ENCODE measurements around the gene ZNF358.

ZNF358 gene

DNA sequence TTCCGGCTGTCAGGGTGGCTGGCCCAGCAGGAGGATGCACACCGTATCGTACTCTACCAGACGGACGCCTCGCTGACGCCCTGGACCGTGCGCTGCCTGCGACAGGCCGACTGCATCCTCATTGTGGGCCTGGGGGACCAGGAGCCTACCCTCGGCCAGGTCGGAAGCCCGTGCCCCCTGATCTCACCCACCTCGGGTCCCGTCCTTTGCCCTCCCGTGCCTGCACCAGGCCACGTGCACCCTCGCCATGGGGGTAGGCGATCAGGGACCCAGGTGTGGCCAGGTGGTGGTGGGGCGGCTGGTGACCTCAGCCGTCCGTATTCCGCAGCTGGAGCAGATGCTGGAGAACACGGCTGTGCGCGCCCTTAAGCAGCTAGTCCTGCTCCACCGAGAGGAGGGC is 38.7 kb downstream of the ZNF358 start:
- no peak for DNase-seq (ENCODE audit: low read depth, low spot score)
- no peak overlapping the region for H3K27ac ChIP-seq

GRCh38 chr19:7554990-7555864 is 39.3 kb downstream of the ZNF358 start:
- H3K27ac ChIP-seq = no peak overlapping the region
- DNase-seq (ENCODE audit: low read depth, low spot score) = no peak

DNA sequence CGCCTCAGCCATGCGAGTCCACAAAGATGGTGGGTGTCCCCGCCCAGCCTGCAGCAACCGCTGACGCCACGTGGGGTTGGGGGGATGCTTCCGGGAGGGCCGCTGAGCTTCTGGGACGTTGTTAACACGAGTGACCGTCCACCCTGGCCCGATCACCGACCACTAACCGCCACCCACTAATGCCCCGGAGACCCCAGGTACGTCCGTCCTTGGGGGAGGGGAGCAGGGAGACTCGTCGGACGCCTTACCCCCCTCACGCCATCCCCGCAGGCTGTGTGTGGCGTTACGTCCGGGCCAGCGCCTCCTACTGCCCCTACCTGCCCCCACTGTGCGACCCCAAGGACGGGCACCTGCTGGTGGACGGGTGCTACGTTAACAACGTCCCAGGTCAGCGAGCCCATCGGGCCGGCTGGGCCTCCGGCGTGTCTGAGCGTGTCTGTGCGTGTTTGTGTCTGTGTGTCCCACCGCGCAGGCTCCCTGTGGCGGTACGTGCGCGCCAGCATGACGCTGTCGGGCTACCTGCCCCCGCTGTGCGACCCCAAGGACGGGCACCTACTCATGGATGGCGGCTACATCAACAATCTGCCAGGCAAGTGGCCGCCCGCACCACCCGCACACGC is 40.9 kb downstream of the ZNF358 start:
- no peak for DNase-seq (ENCODE audit: low read depth, low spot score)
- H3K27ac ChIP-seq = no peak overlapping the region

- no peak for DNase-seq (ENCODE audit: low read depth, low spot score)
- no peak overlapping the region for H3K27ac ChIP-seq
Measured at GRCh38 chr19:7558667-7559066, 42.8 kb downstream of the ZNF358 start.

DNA sequence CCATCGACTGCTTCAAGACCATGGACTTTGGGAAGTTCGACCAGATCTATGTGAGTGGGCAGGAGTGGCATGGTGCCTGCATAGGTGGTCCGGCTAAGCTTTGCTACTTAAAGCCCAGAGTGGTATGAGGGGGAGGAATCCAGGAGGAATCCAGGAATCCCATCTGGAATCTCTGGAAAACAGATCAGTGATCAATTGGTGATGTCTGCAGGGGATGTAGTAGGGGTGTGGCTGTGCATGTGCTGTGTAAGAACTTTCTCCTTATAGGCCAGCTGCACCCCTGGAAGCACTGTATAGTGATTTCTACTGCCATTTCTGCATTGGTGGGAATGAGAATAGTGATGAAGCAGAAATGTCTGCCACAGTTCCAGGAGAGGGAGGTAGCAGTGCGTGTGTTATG is 43.2 kb downstream of the ZNF358 start:
- no peak overlapping the region for H3K27ac ChIP-seq
- no peak for DNase-seq (ENCODE audit: low read depth, low spot score)

DNA sequence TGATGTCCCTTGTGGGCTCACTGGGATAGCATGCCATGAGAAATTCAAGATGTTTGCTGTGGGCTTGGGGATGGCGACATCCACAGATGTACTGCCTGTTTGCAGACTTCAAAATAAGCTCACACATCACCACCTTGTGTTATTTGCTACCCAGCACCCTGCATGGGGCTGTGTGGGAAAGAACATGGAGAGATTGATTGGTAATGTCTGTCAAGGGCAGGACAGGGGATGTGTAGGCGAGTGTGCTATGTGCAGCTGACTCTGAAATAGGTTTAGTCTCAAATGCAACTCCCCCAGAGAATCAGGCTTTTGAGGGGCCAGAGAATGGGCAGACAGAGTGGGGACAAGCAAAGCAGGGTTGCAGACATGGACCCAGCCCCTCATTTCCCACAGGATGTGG is 44.4 kb downstream of the ZNF358 start:
- no peak for DNase-seq (ENCODE audit: low read depth, low spot score)
- no peak overlapping the region for H3K27ac ChIP-seq

GRCh38 chr19:7561325-7561724 is 45.4 kb downstream of the ZNF358 start:
- DNase-seq (ENCODE audit: low read depth, low spot score) = no peak
- H3K27ac ChIP-seq = no peak overlapping the region

DNA sequence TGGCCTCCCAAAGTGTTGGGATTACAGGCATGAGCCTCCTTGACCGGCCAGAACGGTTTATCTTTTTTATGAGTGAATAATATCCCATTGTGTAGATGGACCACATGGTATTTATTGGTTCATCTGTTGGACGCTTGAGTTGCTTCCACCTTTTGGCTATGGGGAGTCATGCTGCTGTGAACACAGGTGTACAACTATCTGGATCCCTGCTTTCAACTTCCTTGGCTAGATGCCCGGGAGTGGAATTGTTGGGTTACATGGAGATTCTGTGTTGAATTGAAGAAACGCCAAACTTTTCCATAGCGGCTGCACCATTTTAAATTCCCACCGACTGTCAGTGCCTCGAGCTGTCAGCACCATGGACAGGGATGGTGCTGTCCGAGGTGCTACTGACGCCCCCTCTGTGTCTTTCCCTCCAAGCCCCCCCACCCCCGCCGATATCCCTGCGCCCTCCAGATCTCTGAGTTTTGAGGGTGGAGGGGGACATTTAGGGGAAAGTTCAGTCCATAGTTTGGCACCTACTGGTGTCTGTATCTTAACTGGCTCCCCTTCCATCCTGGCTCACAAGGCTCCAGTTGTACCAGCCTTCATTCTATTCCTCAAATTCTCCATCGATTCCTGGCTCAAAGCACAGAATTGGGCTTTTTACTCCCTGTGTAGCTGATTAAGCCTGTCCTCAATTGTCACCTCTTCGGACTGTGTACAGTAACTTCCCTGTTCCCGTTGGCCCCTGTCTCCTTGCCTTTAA is 46.9 kb downstream of the ZNF358 start:
- DNase-seq (ENCODE audit: low read depth, low spot score) = no peak

DNA sequence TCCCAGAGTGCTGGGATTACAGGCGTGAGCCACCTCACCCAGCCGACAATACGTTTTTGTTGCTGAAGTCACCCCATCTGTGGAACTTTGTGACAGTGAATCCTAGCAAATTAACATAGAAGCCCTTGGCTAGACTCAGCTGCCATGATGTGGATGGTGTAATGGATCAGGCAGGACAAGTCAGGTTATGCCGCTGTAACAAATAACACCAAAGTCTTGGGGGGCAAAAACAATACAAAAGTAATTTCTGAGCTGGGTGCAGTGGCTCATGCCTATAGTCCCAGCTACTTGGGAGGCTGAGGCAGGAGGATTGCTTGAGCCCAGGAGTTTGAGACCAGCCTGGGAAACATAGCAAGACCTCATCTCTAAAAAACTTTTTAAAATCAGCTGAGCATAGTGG is 49.0 kb downstream of the ZNF358 start:
- no peak overlapping the region for H3K27ac ChIP-seq

More for the DNA sequence above, 46.9 kb downstream of the ZNF358 start:
- no peak overlapping the region for H3K27ac ChIP-seq

DNA sequence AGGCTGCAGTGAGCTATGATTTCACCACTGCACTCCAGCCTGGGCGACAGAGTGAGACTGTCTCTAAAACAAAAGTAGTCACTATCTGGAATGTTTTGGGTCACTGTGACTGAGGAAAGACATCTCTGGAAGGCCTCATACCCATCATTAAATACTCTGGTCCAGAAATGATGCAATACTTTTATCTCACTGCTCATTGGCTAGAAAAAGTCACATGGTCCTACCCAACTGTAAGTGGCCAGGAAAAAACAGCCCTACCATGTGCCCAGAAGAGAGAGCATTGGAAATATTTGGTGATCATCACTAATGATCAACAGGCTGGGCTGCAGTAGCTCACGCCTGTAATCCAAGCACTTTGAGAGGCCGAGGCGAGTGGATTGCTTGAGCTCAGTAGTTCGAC is 49.4 kb downstream of the ZNF358 start:
- H3K27ac ChIP-seq = no peak overlapping the region
- no peak for DNase-seq (ENCODE audit: low read depth, low spot score)

More for the DNA sequence above, 49.0 kb downstream of the ZNF358 start:
- DNase-seq (ENCODE audit: low read depth, low spot score) = no peak
